MCF 10A (cell line): ENCODE data around the gene NTN1. TPM values are rescaled to one million over a fixed set of nuclear protein-coding genes. Genes with fewer than 3 reads are reported as not detected.

Experiments
- BruUV-seq: library from RNA; stranded (reverse); fragments of 400-500 nt; replicated peaks from 2 replicates; lab custom pipeline; 2021; lab: Mats Ljungman, UMichigan
- CTCF ChIA-PET: fragments of 300-600 bp; sonication (Branson Sonifier 250); formaldehyde crosslinking; extraction: SDS; loops from one replicate; lab custom pipeline; 2021; ENCODE audit warnings: antibody characterized with exemption, inconsistent platforms; lab: Yijun Ruan, JAX
- POLR2A ChIA-PET: fragments of 300-600, 350-650 bp; sonication (Branson Sonifier 250); formaldehyde crosslinking; extraction: SDS; loops from one replicate; lab custom pipeline; 2020; ENCODE audit warnings: antibody characterized with exemption, inconsistent platforms; lab: Yijun Ruan, JAX
- DNase-seq: peaks from one replicate; pipeline ENCODE4 v3.0.0-alpha.2; 2018; ENCODE audit not compliant: unreplicated experiment
- H3K27ac Mint-ChIP-seq: one replicate; pipeline ENCODE4 v1.8.0; 2022; ENCODE audit warnings: mild to moderate bottlenecking, low read depth, mixed read lengths; ENCODE audit not compliant: unreplicated experiment
- H3K27me3 Mint-ChIP-seq: one replicate; pipeline ENCODE4 v1.8.0; 2022; ENCODE audit warnings: mixed read lengths; ENCODE audit not compliant: insufficient read depth, unreplicated experiment
- H3K36me3 Mint-ChIP-seq: one replicate; pipeline ENCODE4 v1.8.0; 2022; ENCODE audit warnings: mild to moderate bottlenecking, moderate library complexity, mixed read lengths; ENCODE audit not compliant: insufficient read depth, unreplicated experiment
- H3K4me1 Mint-ChIP-seq: one replicate; pipeline ENCODE4 v1.8.0; 2022; ENCODE audit warnings: mixed read lengths; ENCODE audit not compliant: insufficient read depth, unreplicated experiment
- H3K4me3 Mint-ChIP-seq: one replicate; pipeline ENCODE4 v1.8.0; 2022; ENCODE audit warnings: mild to moderate bottlenecking, moderate library complexity, mixed read lengths; ENCODE audit not compliant: unreplicated experiment
- H3K9me3 Mint-ChIP-seq: one replicate; pipeline ENCODE4 v1.8.0; 2022; ENCODE audit warnings: mixed read lengths; ENCODE audit not compliant: unreplicated experiment
- intact Hi-C: fragments of 100-400 bp; cut with micrococcal nuclease; formaldehyde crosslinking; loops from 2 replicates; pipeline ENCODE4 v1.14.1; 2022
- total RNA-seq: library from RNA; stranded (reverse); gene quantifications from 2 replicates; pipeline ENCODE4 v1.2.3, GENCODE V29; 2022
- TF ChIP-seq, protein P1 (sequence below): fragments of 200-600 bp; IDR thresholded peaks from one replicate; pipeline ENCODE4 v1.8.0; 2022; ENCODE audit warnings: antibody characterized with exemption, mild to moderate bottlenecking; ENCODE audit not compliant: unreplicated experiment

Gene NTN1
- total RNA-seq, 1 experiment from 2014 or later: 0.23 TPM

DNA sequence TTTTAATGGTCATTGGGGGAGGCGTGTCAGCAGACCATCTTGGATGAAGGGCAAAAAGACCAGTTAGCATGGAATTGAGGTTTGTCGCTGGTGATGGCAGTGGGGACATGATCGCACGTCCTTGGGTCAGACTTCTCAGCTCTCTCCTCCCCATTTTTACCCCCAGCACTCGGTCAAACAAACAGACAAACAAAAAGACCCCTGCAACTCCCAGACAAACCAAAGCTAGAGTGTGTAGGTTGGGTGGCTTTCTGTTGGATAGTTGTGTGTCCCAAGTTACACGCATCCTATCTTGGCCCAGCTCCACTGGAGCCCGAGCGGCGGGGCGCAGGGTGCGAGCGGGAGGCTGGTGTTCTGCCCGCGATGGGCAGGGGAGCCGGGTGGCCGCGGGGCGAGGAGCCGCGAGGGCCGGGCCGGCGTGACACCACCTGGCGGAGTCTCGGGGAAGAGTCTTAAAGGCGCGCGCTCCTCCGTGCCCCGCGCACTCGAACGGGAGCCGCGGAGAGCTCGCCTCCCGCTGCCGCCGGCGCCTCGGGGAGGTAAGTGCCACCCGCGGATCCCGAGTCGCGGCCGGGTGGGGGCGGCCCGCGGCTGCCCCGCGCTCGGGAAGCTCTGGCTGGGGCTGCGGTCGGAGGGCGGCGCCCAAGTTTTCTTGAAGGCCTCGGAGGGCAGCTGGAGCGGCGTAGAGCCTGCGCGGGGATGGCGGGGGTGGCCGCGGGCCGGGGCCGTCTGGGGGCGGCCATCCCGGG lies 18.5 kb upstream of the NTN1 start:
- BruUV-seq: no TSS peak
- ChIA-PET POLR2A (no interaction called here), CTCF (interaction anchor here (0.5 to 0.7 kb wide), 2 partner anchors 8 to 1630 kb away, joined by 3 to 4 read pairs; no protein-coding TSS in a partner anchor)
- intact Hi-C loops: no loop called here
- Mint-ChIP-seq H3K4me1 (no peaks in the 10 kb centered on the region), H3K36me3 (no peaks in the 10 kb centered on the region), H3K27ac (no peak overlapping the region), H3K27me3 (peaks cover 5% of the 10 kb centered on the region), H3K4me3 (no peak overlapping the region), H3K9me3 (peaks cover 10% of the 10 kb centered on the region)
- TF ChIP-seq, protein P1, sequence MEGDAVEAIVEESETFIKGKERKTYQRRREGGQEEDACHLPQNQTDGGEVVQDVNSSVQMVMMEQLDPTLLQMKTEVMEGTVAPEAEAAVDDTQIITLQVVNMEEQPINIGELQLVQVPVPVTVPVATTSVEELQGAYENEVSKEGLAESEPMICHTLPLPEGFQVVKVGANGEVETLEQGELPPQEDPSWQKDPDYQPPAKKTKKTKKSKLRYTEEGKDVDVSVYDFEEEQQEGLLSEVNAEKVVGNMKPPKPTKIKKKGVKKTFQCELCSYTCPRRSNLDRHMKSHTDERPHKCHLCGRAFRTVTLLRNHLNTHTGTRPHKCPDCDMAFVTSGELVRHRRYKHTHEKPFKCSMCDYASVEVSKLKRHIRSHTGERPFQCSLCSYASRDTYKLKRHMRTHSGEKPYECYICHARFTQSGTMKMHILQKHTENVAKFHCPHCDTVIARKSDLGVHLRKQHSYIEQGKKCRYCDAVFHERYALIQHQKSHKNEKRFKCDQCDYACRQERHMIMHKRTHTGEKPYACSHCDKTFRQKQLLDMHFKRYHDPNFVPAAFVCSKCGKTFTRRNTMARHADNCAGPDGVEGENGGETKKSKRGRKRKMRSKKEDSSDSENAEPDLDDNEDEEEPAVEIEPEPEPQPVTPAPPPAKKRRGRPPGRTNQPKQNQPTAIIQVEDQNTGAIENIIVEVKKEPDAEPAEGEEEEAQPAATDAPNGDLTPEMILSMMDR: no peak
- no peak for DNase-seq

DNA sequence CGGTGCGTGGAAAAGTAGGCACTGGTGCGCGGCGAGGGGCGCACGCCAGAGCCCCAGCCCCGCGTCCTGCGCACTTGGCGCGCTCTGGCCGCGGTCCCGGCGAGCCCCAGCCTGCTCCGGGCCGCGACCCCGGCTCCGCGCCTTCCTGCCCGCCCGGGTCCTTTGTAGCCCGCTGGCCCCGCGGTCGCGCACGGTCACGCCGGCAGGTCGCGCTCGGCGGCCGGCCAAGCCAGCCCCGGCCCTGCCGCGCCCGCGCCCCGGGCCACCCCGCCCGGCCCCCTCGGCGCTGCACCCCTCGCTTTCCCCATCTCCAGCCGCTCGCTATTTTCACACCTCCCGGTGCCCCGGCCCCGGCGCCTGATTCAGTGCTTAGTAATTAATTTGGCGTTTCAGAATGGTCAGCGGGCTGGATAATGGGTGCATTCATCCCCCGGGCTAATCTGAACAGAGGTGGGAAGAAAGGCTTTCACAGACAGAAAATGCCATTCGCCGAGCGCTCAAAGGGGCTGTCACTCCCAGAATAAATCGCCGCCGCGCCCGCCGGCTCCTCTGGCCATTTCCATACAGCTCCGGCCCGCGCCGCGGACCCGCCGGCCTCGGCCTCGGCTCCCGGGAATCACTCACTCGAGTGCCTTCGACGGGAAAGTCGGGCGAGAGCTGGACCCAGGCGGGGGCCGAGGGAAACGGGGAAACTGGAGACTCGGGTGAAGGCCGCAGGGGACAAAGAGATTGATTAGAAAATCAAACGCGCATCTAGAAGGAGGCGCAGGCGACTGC lies 17.8 kb upstream of the NTN1 start:
- H3K27me3 Mint-ChIP-seq: peaks cover 8% of the 10 kb centered on the region

DNA sequence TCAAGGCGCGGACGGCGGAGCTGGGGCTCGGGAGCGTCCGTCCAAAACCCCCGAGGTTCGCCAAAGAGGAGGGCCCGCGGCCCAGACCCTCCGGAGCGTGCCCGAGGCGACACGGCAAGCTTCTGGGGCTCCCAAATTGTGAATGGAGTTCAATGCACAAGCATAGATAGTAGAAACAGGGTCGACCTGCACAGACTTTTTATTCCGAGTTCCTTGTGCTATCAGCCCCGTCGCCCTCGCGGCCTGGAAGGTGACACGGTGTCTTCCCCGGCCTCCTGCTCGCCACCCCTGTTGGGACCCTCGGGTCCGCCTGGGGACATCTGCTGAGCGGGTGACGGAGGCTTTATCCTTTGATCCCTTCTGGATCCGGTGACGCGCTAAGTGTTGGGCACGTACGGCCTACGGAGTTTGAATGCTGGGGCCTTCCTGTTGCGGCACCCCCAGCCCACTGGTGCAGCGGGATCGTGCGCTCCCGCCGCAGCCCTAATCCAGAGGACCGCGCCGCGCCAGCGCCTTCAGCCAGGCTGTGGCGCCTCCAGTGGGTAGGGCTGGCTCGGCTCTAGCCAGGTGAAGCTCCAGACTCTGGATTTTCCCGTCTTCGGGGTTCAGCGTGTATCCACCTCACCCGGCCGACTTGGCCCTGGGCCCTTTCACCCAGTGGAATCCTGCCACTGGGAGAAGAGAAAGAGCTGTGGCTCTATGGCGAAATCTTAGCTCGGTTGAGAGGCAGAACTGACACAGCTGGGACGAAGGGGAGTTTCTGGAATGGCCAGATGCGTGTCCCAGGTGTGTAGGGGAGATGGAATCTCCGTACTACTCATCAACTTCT lies 17.0 kb upstream of the NTN1 start:
- H3K4me1 Mint-ChIP-seq: no peaks in the 10 kb centered on the region
- TF ChIP-seq, protein P1: no peak
- H3K9me3 Mint-ChIP-seq: peaks cover 12% of the 10 kb centered on the region
- intact Hi-C loops: no loop called here
- ChIA-PET CTCF (interaction anchor here (0.5 to 1.5 kb wide), 5 partner anchors 9 to 248 kb away, joined by 3 to 6 read pairs (median 3); no protein-coding TSS in a partner anchor), POLR2A (no interaction called here)
- H3K4me3 Mint-ChIP-seq: no peak overlapping the region
- H3K27me3 Mint-ChIP-seq: peaks cover 8% of the 10 kb centered on the region
- no peak for DNase-seq
- no TSS peak for BruUV-seq
- H3K36me3 Mint-ChIP-seq: no peaks in the 10 kb centered on the region
- H3K27ac Mint-ChIP-seq: no peak overlapping the region

More for the DNA sequence above, 17.8 kb upstream of the NTN1 start:
- Mint-ChIP-seq H3K9me3 (peaks cover 12% of the 10 kb centered on the region), H3K4me3 (no peak overlapping the region), H3K36me3 (no peaks in the 10 kb centered on the region), H3K4me1 (no peaks in the 10 kb centered on the region), H3K27ac (no peak overlapping the region)
- BruUV-seq: no TSS peak
- no peak for DNase-seq
- intact Hi-C loops: no loop called here
- ChIA-PET CTCF (interaction anchor here (1.5 kb wide), 1 partner anchor 9 kb away, joined by 4 read pairs; no protein-coding TSS in a partner anchor), POLR2A (no interaction called here)
- TF ChIP-seq, protein P1: no peak
